Stimulated activated CD8-positive, alpha-beta memory T cell treated with anti-CD3 and anti-CD28 coated beads, Interleukin-15, amount 100 ng/mL, for 24 hours (primary cell): ENCODE measurements around the gene LYPD6.

Source experiments
- DNase-seq: peaks from one replicate; pipeline ENCODE4 v3.0.0-alpha.2; 2020; ENCODE audit warnings: low read depth

Gene LYPD6

GRCh38 chr2:149513461-149513860, 183.1 kb downstream of the LYPD6 start:
- no peak for DNase-seq
